HG03097 (cell line): ENCODE results near the gene CCZ1B.
"Not testable (repeated sequence)": the region's sequence is repeated elsewhere in the genome, so short reads cannot be mapped to it uniquely, and the experiment has no call there.

Source experiments
- ATAC-seq: cut with Tn5 transposase; IDR thresholded peaks from one replicate; pipeline ENCODE4 v1.9.1; 2021; ENCODE audit not compliant: unreplicated experiment, low FRiP score

The CCZ1B gene

GRCh38 chr7:6750173-6750572 lies 75.9 kb downstream of the CCZ1B start:
- not testable (repeated sequence) for ATAC-seq

- ATAC-seq, result not testable (repeated sequence)
Measured at GRCh38 chr7:6749335-6749734, 76.7 kb downstream of the CCZ1B start.
